T-helper 17 cell (primary cell): ENCODE measurements around the gene BAZ1B. TPM values are rescaled to one million over a fixed set of nuclear protein-coding genes. Genes with fewer than 3 reads are reported as not detected.
"Not testable (repeated sequence)": the region's sequence is repeated elsewhere in the genome, so short reads cannot be mapped to it uniquely, and the experiment has no call there.

Experiments
- ATAC-seq: fragments of 150-1000 bp; cut with Tn5 transposase; 2 replicates; pipeline ENCODE4 v1.10.0; 2021; ENCODE audit warnings: mild to moderate bottlenecking, moderate library complexity
- DNase-seq, 3 donors: peaks; one replicate each; pipeline versions ENCODE4 v3.0.0 to v3.0.0-alpha.2; 2020 to 2021
- H3K9me3 ChIP-seq: one replicate; pipeline ENCODE4 v1.7.0; 2013; ENCODE audit warnings: low read length, mild to moderate bottlenecking; ENCODE audit not compliant: control insufficient read depth, poor library complexity, severe bottlenecking
- H3K27ac Mint-ChIP-seq: one replicate; pipeline ENCODE4 v1.8.0; 2022; ENCODE audit warnings: mild to moderate bottlenecking, moderate library complexity, mixed read lengths
- H3K27me3 Mint-ChIP-seq: one replicate; pipeline ENCODE4 v1.8.0; 2022; ENCODE audit warnings: mixed read lengths
- H3K36me3 Mint-ChIP-seq: one replicate; pipeline ENCODE4 v1.8.0; 2022; ENCODE audit warnings: low read depth, mixed read lengths
- H3K4me1 Mint-ChIP-seq: one replicate; pipeline ENCODE4 v1.8.0; 2022; ENCODE audit warnings: mild to moderate bottlenecking, mixed read lengths
- H3K4me3 Mint-ChIP-seq: one replicate; pipeline ENCODE4 v1.8.0; 2022; ENCODE audit warnings: mild to moderate bottlenecking, moderate library complexity, mixed read lengths
- total RNA-seq, 4 donors: library from RNA in 2 of 4; stranded (reverse) in 2 of 4; gene quantifications; one replicate each; pipeline ENCODE4 v1.2.3 and lab custom pipeline; 2022 to 2026

Gene BAZ1B
- total RNA-seq (10 to 100 TPM; 51.2 to 52.6 TPM), total RNA-seq (lab: John Stamatoyannopoulos, UW) (168 to 329 reads per million in 2 donors)

- peak; percentile 93 to 94 (median 94) for DNase-seq
- Mint-ChIP-seq H3K36me3 (peaks cover 4% of the 10 kb centered on the region), H3K4me1 (peaks cover 52% of the 10 kb centered on the region), H3K27ac (peak within 1 kb of the TSS; percentile 95), H3K27me3 (no peaks in the 10 kb centered on the region), H3K4me3 (peak within 1 kb of the TSS; percentile 94)
- ATAC-seq: peak; percentile 95
- no peaks in the 10 kb centered on the region for H3K9me3 ChIP-seq
Observed at GRCh38 chr7:73522105-73522872, at the start of gene BAZ1B. Gene BAZ1B (minus strand): TSS chr7:73522293. CDS start chr7:73521933, 360 bp downstream.

DNA sequence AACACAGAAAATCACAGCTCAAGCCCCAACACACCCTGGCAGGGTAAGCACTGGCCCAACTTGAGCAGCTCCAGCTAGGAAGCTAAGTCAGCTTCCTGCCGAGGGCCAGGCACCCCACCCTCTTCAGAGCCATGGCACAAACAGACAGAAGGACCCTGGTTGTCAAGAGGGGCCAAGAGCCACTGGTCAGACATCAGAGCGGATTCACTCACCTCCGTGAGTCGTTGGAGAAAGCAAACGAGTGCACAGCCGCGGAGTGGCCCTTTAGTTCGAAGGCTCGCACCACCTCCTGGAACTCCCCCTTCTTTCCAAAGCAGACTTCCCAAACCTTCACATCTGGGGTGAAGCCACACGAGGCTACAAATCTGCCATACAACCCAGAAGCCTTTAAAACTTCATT, 48.9 kb upstream of the BAZ1B start:
- H3K36me3 Mint-ChIP-seq: peaks cover 6% of the 10 kb centered on the region
- H3K4me3 Mint-ChIP-seq: no peak overlapping the region
- ATAC-seq (no peak), DNase-seq (no peak)
- no peaks in the 10 kb centered on the region for H3K9me3 ChIP-seq
- peaks cover 22% of the 10 kb centered on the region for H3K4me1 Mint-ChIP-seq
- no peak overlapping the region for H3K27ac Mint-ChIP-seq
- H3K27me3 Mint-ChIP-seq: no peaks in the 10 kb centered on the region

DNA sequence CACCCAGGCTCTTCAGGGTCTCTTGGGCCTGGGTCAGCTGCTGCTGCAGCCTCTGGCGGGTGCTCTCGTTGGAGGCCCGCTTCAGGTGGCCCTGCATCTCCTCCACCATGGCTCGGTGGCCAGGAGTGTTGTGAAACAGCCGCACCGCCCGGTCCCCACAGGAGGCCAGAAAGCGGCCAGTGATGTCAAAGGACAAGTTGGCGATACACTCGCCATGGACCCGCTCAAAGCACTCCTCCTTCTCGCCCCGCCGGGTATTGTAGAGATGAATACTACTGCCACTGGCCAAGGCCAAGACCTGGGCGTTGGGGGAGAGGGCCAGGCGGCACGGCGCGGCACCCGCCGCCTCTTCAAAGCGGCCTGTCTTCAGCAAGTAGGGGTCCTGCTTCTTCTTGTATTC, 48.4 kb upstream of the BAZ1B start:
- peaks cover 6% of the 10 kb centered on the region for H3K36me3 Mint-ChIP-seq
- H3K27me3 Mint-ChIP-seq: no peaks in the 10 kb centered on the region
- H3K4me3 Mint-ChIP-seq: no peak overlapping the region

GRCh38 chr7:73569042-73569608, 47.0 kb upstream of the BAZ1B start:
- ATAC-seq (no peak), DNase-seq (no peak)
- Mint-ChIP-seq H3K4me3 (no peak overlapping the region), H3K36me3 (peaks cover 6% of the 10 kb centered on the region), H3K27ac (no peak overlapping the region), H3K4me1 (peaks cover 14% of the 10 kb centered on the region), H3K27me3 (no peaks in the 10 kb centered on the region)
- H3K9me3 ChIP-seq: no peaks in the 10 kb centered on the region

More for the DNA sequence above, 48.4 kb upstream of the BAZ1B start:
- no peak overlapping the region for H3K27ac Mint-ChIP-seq
- H3K4me1 Mint-ChIP-seq: peaks cover 22% of the 10 kb centered on the region
- no peak for DNase-seq
- H3K9me3 ChIP-seq: no peaks in the 10 kb centered on the region
- no peak for ATAC-seq

DNA sequence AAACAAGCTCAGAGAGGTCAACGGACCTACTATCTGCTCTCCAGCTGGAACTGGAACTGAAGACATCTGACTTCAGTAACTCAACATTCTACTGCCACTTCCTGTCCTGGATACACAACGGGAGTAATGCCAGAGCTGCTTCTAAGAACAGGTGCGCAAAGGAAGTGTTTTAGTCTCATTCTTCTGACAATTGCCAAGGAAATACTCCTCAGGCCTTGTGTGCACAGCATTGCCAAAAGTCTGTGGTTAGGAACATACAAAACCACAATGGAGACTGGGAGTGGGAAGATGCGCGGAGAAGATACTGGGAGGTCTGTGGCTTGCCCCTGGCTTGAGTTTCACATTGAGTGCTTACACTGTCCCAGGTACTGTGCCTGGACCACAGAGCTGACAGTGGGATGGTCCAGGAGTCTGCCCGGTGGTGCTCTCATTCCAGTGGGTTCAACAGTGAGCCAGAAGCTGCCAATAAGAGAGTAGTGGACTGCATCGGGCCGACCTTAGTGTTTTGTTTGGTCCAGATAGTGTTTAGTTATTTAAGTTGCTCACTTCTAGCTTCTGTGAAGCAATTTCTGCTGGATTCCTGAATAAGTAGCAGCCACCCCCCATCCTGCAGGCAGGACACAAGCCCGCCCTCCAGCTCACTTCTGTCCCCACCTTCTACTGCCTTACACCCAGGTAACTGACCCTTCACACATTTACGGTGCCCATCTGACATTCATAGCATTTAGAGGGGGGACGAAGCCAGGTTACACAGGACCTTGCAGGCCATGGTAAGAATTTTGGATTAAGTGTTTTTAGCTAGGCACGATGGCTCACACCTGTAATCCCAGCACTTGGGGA, 46.0 kb upstream of the BAZ1B start:
- no peak for ATAC-seq
- H3K27ac Mint-ChIP-seq: peak overlapping the region; percentile 59

DNA sequence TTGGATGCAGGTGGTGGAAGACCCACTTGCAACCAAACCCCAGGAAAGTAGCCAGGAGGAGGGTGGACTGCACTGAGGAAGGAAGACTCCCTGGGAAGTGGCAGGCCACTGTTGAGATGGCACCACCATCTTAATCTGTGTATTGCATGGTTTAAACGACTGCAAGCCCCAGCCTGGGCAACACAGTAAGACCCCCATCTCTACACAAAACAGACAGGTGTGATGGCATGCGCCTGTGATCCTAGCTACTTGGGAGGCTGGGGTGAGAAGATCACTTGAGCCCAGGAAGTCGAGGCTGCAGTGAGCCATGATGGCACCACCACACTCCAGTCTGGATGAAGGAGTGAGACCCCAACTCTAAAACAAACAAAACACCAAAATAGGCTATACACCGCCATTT, 45.0 kb upstream of the BAZ1B start:
- ATAC-seq: no peak
- Mint-ChIP-seq H3K4me1 (peaks cover 9% of the 10 kb centered on the region), H3K27me3 (no peaks in the 10 kb centered on the region), H3K36me3 (peaks cover 6% of the 10 kb centered on the region), H3K4me3 (no peak overlapping the region), H3K27ac (peak overlapping the region; percentile 84)
- DNase-seq: no peak
- H3K9me3 ChIP-seq: no peaks in the 10 kb centered on the region

More for the DNA sequence above, 46.0 kb upstream of the BAZ1B start:
- no peak for DNase-seq
- Mint-ChIP-seq H3K4me1 (peaks cover 12% of the 10 kb centered on the region), H3K36me3 (peaks cover 6% of the 10 kb centered on the region), H3K4me3 (no peak overlapping the region), H3K27me3 (no peaks in the 10 kb centered on the region)
- no peaks in the 10 kb centered on the region for H3K9me3 ChIP-seq

GRCh38 chr7:73566431-73566830, 44.3 kb upstream of the BAZ1B start:
- Mint-ChIP-seq H3K4me3 (peak overlapping the region; percentile 85), H3K27ac (peak overlapping the region; percentile 84)
- H3K36me3 Mint-ChIP-seq, DNase-seq, H3K27me3 Mint-ChIP-seq, H3K4me1 Mint-ChIP-seq, H3K9me3 ChIP-seq: not testable (repeated sequence)
- peak; percentile 63 for ATAC-seq

GRCh38 chr7:73565675-73566340, 43.7 kb upstream of the BAZ1B start:
- peaks cover 9% of the 10 kb centered on the region for H3K4me1 Mint-ChIP-seq
- ATAC-seq (peak; percentile 30), DNase-seq (no peak)
- H3K27me3 Mint-ChIP-seq: no peaks in the 10 kb centered on the region
- peak overlapping the region; percentile 85 for H3K4me3 Mint-ChIP-seq
- peak overlapping the region; percentile 84 for H3K27ac Mint-ChIP-seq
- peaks cover 3% of the 10 kb centered on the region for H3K36me3 Mint-ChIP-seq
- H3K9me3 ChIP-seq: no peaks in the 10 kb centered on the region

- no peaks in the 10 kb centered on the region for H3K9me3 ChIP-seq
- DNase-seq (no peak), ATAC-seq (no peak)
- Mint-ChIP-seq H3K4me1 (peaks cover 15% of the 10 kb centered on the region), H3K27ac (no peak overlapping the region), H3K36me3 (no peaks in the 10 kb centered on the region), H3K27me3 (no peaks in the 10 kb centered on the region), H3K4me3 (no peak overlapping the region)
Observed at GRCh38 chr7:73560109-73560835, 38.2 kb upstream of the BAZ1B start.

- peak; percentile 78 to 83 (median 78) for DNase-seq
- H3K4me1 Mint-ChIP-seq: peaks cover 26% of the 10 kb centered on the region
- H3K36me3 Mint-ChIP-seq: no peaks in the 10 kb centered on the region
- no peaks in the 10 kb centered on the region for H3K9me3 ChIP-seq
- peak; percentile 68 for ATAC-seq
- H3K4me3 Mint-ChIP-seq: peak within 1 kb of the TSS; percentile 95
- H3K27ac Mint-ChIP-seq: peak within 1 kb of the TSS; percentile 95
- H3K27me3 Mint-ChIP-seq: no peaks in the 10 kb centered on the region
Observed at GRCh38 chr7:73557397-73558257, 35.5 kb upstream of the BAZ1B start, which contains the start of gene BCL7B. Gene BCL7B (minus strand): TSS chr7:73557690. CDS start chr7:73557578, 112 bp downstream.

- H3K9me3 ChIP-seq: no peaks in the 10 kb centered on the region
- Mint-ChIP-seq H3K4me1 (peaks cover 28% of the 10 kb centered on the region), H3K27ac (peak overlapping the region; percentile 95), H3K27me3 (no peaks in the 10 kb centered on the region), H3K4me3 (peak overlapping the region; percentile 95), H3K36me3 (peaks cover 1% of the 10 kb centered on the region)
- DNase-seq (peak; percentile 88 to 95 (median 91)), ATAC-seq (peak; percentile 92)
Observed at GRCh38 chr7:73557108-73557396, 35.0 kb upstream of the BAZ1B start.
